ENCODE measurements around the gene CCL27.

DNA sequence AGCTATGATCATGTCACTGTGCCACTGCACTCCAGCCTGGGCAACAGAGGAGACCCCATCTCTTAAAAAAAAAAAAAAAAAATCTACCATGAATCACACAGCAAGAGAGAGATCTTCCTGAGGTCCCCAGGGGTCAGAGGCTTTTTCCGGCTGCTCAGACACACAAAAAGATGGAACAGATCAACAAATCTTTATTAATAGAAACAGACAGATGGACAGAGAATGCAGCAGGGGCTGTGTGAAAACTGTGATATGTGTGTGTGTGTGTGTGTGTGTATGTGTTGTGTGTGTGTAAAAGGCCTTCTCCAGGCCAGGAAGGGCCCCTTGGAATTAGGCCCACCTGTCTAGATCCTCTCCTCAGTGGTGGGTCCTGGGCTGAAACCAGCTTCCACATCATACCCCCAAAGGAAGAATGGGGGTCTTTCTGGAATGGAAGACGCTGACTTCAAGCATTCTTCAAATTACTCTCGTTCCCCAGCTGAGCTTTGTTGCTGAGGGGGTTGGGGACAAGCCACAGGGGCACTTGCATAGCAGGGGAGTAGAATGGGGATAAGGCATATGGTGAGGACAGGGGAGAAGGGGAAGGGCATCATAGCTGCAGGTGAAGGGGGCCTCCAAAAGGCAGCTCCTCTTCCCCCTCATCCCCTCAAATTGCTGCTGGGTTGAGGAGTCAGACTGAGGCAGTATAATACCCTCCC lies 27.8 kb downstream of the CCL27 start:
- TF ChIP-seq CTCF (IDR thresholded peaks at IDR 0.05) (no peak), NR3C1 (CRISPR knock-in tag; conservative IDR thresholded peaks at IDR 0.05; ENCODE audit: low read depth) (no peak)
- TF ChIP-seq, protein P1, sequence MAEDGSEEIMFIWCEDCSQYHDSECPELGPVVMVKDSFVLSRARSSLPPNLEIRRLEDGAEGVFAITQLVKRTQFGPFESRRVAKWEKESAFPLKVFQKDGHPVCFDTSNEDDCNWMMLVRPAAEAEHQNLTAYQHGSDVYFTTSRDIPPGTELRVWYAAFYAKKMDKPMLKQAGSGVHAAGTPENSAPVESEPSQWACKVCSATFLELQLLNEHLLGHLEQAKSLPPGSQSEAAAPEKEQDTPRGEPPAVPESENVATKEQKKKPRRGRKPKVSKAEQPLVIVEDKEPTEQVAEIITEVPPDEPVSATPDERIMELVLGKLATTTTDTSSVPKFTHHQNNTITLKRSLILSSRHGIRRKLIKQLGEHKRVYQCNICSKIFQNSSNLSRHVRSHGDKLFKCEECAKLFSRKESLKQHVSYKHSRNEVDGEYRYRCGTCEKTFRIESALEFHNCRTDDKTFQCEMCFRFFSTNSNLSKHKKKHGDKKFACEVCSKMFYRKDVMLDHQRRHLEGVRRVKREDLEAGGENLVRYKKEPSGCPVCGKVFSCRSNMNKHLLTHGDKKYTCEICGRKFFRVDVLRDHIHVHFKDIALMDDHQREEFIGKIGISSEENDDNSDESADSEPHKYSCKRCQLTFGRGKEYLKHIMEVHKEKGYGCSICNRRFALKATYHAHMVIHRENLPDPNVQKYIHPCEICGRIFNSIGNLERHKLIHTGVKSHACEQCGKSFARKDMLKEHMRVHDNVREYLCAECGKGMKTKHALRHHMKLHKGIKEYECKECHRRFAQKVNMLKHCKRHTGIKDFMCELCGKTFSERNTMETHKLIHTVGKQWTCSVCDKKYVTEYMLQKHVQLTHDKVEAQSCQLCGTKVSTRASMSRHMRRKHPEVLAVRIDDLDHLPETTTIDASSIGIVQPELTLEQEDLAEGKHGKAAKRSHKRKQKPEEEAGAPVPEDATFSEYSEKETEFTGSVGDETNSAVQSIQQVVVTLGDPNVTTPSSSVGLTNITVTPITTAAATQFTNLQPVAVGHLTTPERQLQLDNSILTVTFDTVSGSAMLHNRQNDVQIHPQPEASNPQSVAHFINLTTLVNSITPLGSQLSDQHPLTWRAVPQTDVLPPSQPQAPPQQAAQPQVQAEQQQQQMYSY (CRISPR knock-in tag; IDR thresholded peaks at IDR 0.05): no peak
